NT2/D1 (cell line): ENCODE results near the gene NANOS1.

Source experiments
- SUZ12 ChIP-seq: IDR thresholded peaks from 2 replicates; pipeline ENCODE4 v1.6.1; 2011; ENCODE audit not compliant: insufficient read length, insufficient read depth; ENCODE audit errors: extremely low read depth
- YY1 ChIP-seq: IDR thresholded peaks from 2 replicates; pipeline ENCODE4 v1.6.1; 2011; ENCODE audit not compliant: insufficient read length, insufficient read depth
- ZNF274 ChIP-seq: IDR thresholded peaks from 2 replicates; pipeline ENCODE4 v1.6.1; 2011; ENCODE audit warnings: mild to moderate bottlenecking, low read depth, low read length

GRCh38 chr10:119051775-119052174, 22.3 kb downstream of the NANOS1 start:
- TF ChIP-seq YY1: no peak
- no peak for TF ChIP-seq ZNF274
- no peak for TF ChIP-seq SUZ12
